Fibroblast of the aortic adventitia (primary cell): ENCODE results near the gene PACRG. TPM values are rescaled to one million over a fixed set of nuclear protein-coding genes. Genes with fewer than 3 reads are reported as not detected.

ENCODE experiments used
- DNase-seq: peaks from one replicate; pipeline ENCODE4 v3.0.0-alpha.2; 2010; ENCODE audit warnings: low read depth
- H3K4me3 ChIP-seq: 2 replicates; pipeline ENCODE4 v1.5.1; 2011; ENCODE audit warnings: low read depth, mild to moderate bottlenecking, control low read depth, low read length, moderate library complexity
- total RNA-seq: library from RNA; depleted of rRNA; stranded (reverse); fragments of >200 nt; gene quantifications from 2 replicates; pipeline ENCODE4 v1.2.3, GENCODE V29; 2012; ENCODE audit warnings: low replicate concordance
- TF ChIP-seq, protein P1 (sequence below): IDR thresholded peaks from 2 replicates; pipeline ENCODE4 v1.5.1; 2011; ENCODE audit warnings: mild to moderate bottlenecking, low read length, control low read depth, inconsistent platforms; ENCODE audit not compliant: insufficient read depth

Gene PACRG
- total RNA-seq, 1 donor = 0.63 TPM

DNA sequence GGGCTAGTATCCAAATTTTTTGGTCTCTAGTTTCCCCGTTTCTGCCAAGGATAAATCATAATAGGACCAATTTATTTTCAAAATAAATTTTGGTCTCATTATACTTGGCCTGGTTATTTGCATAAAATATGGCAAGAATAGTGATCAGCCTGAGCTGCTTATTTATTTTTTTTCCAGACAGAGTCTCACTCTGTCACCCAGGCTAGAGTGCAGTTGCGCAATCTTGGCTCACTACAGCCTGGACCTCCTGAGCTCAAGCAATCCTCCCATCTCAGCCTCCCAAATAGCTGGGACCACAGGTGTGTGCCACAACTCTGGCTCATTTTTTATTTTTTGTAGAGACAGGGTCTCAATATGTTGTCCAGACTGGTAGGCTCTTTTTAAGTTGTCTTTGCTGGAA is 329.5 kb downstream of the PACRG start:
- no peak overlapping the region for H3K4me3 ChIP-seq
- TF ChIP-seq, protein P1, sequence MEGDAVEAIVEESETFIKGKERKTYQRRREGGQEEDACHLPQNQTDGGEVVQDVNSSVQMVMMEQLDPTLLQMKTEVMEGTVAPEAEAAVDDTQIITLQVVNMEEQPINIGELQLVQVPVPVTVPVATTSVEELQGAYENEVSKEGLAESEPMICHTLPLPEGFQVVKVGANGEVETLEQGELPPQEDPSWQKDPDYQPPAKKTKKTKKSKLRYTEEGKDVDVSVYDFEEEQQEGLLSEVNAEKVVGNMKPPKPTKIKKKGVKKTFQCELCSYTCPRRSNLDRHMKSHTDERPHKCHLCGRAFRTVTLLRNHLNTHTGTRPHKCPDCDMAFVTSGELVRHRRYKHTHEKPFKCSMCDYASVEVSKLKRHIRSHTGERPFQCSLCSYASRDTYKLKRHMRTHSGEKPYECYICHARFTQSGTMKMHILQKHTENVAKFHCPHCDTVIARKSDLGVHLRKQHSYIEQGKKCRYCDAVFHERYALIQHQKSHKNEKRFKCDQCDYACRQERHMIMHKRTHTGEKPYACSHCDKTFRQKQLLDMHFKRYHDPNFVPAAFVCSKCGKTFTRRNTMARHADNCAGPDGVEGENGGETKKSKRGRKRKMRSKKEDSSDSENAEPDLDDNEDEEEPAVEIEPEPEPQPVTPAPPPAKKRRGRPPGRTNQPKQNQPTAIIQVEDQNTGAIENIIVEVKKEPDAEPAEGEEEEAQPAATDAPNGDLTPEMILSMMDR = no peak
- no peak for DNase-seq

DNA sequence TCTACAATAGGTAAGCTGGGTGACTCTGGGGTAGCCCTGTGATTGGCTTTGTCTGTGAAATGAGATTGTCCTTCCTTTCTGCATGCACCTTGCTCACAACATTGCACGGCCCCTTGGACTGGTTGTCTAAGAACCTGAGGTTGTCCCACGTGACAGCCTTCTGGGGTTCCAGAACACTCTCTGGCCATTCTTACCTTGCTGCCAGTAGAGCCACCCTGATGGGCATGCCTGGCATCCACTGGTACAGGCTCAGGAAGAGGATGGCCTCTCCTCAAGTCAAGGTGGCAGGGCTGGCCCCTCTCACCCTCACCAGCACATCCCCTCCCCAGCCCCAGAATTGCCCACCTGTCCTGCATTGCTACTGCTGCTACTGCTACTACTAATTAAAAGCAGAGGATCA is 335.0 kb downstream of the PACRG start:
- DNase-seq = no peak
- H3K4me3 ChIP-seq = no peak overlapping the region
- TF ChIP-seq, protein P1 = no peak

DNA sequence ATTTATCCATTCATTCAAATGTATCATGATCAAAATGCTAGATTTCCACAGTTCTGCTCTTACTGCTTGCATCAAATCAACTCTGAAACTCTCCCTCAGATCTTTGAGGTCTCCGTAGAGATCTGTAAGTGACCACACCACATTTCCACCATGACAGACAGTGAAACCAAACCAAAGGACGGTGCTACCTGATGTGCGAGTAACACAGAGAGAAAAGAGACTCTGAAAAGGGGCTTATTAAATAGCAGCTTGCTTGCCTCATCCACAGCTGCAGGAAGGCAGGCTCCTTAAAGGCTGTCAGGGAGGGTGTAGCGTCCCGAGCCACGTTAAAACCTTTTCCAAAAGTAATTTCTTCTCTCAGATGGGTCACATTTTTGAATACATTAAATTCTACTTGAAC is 335.8 kb downstream of the PACRG start:
- TF ChIP-seq, protein P1 = no peak
- no peak for DNase-seq

DNA sequence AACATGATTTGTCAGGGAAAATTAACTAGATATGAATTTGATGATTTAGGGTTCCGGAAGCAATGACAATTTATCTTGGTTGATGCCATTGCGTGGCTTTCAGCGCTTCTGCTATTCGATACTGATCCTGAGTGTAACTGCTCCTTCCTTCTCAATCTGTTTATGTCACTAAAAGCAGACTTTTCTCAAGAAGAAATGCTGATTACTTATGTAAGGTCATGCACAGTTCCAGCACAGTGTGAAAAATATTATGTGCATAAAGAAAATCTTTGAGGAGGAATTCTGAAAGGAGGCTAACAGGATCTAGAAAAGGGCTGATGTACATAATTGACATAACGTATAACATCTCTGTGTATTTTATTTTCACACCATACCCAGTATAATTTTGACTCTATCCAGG is 336.6 kb downstream of the PACRG start:
- H3K4me3 ChIP-seq = no peak overlapping the region
- TF ChIP-seq, protein P1 = no peak
- no peak for DNase-seq

More for the DNA sequence above, 335.8 kb downstream of the PACRG start:
- H3K4me3 ChIP-seq = no peak overlapping the region

DNA sequence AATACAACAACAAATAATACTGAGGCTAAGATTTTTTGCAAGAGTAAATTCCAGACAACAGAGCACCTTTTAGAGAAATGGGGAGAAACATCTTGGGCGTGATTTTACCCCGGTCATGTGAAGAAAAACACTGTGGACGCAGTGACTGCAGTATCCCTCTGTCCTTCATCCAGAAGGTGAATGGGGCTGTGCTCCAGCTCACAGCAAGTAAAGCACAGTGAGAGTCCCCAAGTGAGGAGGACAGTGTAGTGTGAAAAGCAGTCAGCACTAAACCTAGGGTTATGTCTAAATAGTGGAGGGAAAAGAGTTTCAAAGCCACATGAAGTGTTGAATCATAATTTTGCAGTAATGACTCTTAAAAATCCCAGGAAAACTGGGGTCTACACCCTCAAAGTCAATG is 338.4 kb downstream of the PACRG start:
- TF ChIP-seq, protein P1 = no peak
- H3K4me3 ChIP-seq = no peak overlapping the region
- DNase-seq = no peak

DNA sequence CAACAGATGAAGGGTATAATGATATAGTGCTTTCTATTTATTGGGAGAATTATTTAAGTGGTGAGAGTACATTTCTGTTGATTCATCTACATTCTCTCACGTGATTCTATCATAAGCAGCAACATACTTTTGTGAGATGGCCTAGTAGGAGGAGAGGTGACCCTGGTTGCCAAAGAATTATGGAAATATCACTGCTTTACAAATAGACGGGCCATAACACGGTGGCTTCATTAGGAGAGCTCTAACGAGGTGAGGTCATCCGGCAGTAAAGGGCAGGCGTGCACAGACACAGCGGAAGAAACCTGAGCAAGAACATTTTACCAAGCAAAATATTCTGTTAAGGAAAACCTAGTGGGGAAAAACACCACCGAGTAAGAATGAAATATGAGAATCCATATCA is 349.4 kb downstream of the PACRG start:
- TF ChIP-seq, protein P1 = no peak
- no peak for DNase-seq
- no peak overlapping the region for H3K4me3 ChIP-seq

DNA sequence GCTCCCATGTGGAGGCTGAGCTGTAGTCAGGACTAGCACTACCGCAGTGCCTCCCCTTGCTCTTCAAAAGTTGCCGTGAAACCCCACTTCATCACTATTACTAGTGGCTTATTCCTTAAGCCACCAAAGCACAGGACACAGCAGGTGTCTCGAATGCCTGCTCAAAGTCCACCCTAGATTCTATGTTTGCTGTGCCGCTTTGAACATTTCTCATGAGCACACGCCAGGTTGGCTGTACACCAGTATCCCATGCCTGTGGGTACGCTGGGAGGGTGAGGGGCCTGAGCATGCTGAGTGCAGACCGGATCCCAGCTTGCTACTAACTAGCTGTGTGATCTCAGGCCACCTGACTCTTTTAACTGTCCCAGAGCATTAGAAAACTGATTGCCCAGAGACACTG is 350.9 kb downstream of the PACRG start:
- DNase-seq = no peak
- TF ChIP-seq, protein P1 = no peak
- H3K4me3 ChIP-seq = no peak overlapping the region
